ENCODE data around the gene KCTD16. TPM values are rescaled to one million over a fixed set of nuclear protein-coding genes. Genes with fewer than 3 reads are reported as not detected.

KCTD16 gene
- total RNA-seq, 1 donor from 2014 or later = 4.8 TPM

DNA sequence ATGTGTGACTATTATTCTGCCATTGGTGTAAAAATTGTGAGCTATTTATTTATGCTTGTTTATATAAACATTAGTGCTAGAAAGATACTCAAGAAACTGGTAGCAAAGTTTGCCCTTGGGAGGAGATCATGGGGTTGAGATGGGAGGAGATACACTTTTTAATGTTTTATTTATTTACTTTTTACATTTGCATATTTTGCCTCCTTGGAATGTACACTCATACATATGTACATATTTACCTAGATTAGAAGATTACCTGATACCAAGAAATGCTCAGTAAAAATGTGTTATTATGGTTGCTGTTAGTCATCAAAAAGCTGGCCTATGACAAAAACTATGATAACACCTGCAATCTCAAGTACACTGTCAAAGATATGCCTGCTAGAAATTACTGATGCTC, 195.2 kb downstream of the KCTD16 start:
- TF ChIP-seq, protein P1, sequence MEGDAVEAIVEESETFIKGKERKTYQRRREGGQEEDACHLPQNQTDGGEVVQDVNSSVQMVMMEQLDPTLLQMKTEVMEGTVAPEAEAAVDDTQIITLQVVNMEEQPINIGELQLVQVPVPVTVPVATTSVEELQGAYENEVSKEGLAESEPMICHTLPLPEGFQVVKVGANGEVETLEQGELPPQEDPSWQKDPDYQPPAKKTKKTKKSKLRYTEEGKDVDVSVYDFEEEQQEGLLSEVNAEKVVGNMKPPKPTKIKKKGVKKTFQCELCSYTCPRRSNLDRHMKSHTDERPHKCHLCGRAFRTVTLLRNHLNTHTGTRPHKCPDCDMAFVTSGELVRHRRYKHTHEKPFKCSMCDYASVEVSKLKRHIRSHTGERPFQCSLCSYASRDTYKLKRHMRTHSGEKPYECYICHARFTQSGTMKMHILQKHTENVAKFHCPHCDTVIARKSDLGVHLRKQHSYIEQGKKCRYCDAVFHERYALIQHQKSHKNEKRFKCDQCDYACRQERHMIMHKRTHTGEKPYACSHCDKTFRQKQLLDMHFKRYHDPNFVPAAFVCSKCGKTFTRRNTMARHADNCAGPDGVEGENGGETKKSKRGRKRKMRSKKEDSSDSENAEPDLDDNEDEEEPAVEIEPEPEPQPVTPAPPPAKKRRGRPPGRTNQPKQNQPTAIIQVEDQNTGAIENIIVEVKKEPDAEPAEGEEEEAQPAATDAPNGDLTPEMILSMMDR (IDR thresholded peaks at IDR 0.05; ENCODE audit: unreplicated experiment) = no peak
- Mint-ChIP-seq H3K4me3 (no peak overlapping the region), H3K36me3 (no peaks in the 10 kb centered on the region), H3K9me3 (no peaks in the 10 kb centered on the region), H3K27me3 (ENCODE audit: low read depth) (peaks cover 25% of the 10 kb centered on the region), H3K27ac (no peak overlapping the region), H3K4me1 (peaks cover 13% of the 10 kb centered on the region)
- DNase-seq (ENCODE audit: low spot score in 2 of 2, unreplicated experiment in 2 of 2) = no peak

DNA sequence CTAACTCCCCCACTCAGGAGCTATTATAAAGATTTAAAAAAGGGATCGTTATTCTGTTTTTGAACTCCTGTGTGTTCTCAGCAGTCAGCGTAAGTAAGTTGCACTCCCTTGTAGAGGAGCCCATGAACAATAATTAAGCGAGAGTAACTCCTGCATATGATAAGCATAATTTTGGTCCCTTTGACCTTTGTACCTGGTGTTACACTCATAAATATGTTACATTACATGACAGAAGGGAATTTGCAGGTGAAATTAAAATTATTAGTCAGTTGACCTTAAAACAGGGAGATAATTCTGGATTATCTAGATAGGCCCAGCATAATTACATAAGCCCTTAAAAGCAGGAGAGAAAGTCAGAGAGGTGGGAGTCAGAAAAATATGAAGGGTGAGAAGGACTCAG, 197.3 kb downstream of the KCTD16 start:
- no peak overlapping the region for H3K27ac Mint-ChIP-seq
- DNase-seq (ENCODE audit: low spot score in 2 of 2, unreplicated experiment in 2 of 2) = no peak
- TF ChIP-seq, protein P1 (IDR thresholded peaks at IDR 0.05; ENCODE audit: unreplicated experiment) = no peak
- no peak overlapping the region for H3K4me3 Mint-ChIP-seq
- H3K27me3 Mint-ChIP-seq (ENCODE audit: low read depth) = peaks cover 27% of the 10 kb centered on the region
- no peaks in the 10 kb centered on the region for H3K36me3 Mint-ChIP-seq
- H3K9me3 Mint-ChIP-seq = no peaks in the 10 kb centered on the region
- peaks cover 13% of the 10 kb centered on the region for H3K4me1 Mint-ChIP-seq

DNA sequence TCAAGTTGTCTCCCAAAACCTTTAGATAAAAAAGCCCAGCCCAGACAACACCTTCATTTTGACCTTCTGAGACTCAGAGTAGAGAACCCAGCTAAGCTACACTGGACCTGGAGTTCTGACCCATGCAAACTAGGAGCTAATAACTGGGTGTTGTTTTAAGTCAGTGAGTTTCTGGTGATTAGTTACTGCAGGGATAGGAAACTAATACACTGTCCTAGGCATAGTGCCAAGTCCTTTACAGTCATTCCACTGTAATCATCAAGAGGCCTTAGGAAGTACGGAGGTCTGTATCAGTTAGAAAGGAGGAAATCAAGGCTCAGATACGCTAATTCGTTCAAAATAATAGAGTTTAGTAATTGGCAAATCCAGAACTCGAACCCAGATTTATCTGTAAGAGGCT, 197.9 kb downstream of the KCTD16 start:
- H3K4me1 Mint-ChIP-seq = peaks cover 13% of the 10 kb centered on the region
- TF ChIP-seq, protein P1 (IDR thresholded peaks at IDR 0.05; ENCODE audit: unreplicated experiment) = no peak
- H3K9me3 Mint-ChIP-seq = no peaks in the 10 kb centered on the region
- DNase-seq (ENCODE audit: low spot score in 2 of 2, unreplicated experiment in 2 of 2) = no peak
- H3K4me3 Mint-ChIP-seq = no peak overlapping the region
- H3K27ac Mint-ChIP-seq = no peak overlapping the region
- H3K36me3 Mint-ChIP-seq = no peaks in the 10 kb centered on the region
- H3K27me3 Mint-ChIP-seq (ENCODE audit: low read depth) = peaks cover 23% of the 10 kb centered on the region

DNA sequence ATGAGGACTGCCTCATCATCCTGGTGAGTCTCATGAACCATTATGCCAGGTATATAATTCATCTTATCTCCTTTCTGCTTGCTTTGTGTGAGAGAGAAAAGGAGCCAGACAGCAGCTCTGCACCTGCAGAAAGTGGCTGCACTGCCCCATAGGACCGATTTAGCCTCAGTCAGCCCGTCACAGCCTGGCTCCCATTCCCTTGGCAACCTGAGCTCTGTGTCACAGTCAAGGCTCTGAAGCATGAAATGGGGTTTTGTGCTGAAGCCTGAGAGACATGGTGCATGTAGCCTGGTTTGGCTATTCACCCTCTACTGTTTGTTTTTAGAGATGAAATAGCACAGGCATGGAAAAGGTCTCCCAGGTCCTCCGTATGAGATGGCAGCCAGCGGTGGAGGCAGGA, 198.3 kb downstream of the KCTD16 start:
- TF ChIP-seq, protein P1 (IDR thresholded peaks at IDR 0.05; ENCODE audit: unreplicated experiment) = no peak
- H3K4me1 Mint-ChIP-seq = peaks cover 13% of the 10 kb centered on the region
- H3K36me3 Mint-ChIP-seq = no peaks in the 10 kb centered on the region
- H3K4me3 Mint-ChIP-seq = no peak overlapping the region
- H3K9me3 Mint-ChIP-seq = no peaks in the 10 kb centered on the region
- no peak overlapping the region for H3K27ac Mint-ChIP-seq
- H3K27me3 Mint-ChIP-seq (ENCODE audit: low read depth) = peaks cover 18% of the 10 kb centered on the region
- no peak for DNase-seq (ENCODE audit: low spot score in 2 of 2, unreplicated experiment in 2 of 2)

DNA sequence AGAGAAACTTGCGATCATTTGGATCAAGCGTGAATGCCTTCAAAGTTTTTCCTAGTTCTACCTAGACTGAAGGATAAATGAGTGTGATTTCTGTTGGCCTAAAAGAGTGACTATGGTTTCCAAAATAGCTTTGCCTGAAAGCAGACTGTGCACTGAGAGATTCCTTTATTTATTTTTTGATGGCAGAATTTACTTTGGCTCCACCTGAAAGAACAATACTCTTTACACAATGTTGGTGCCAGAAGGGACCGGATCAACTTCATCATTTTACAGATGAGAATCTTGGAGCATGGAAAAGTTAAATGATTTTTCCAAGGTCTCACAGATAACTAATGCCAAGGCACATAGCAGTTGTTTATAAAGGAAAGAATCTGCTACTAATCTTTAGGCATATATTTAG, 199.6 kb downstream of the KCTD16 start:
- Mint-ChIP-seq H3K9me3 (no peaks in the 10 kb centered on the region), H3K36me3 (no peaks in the 10 kb centered on the region), H3K4me1 (peaks cover 10% of the 10 kb centered on the region), H3K27ac (no peak overlapping the region), H3K4me3 (no peak overlapping the region), H3K27me3 (ENCODE audit: low read depth) (peaks cover 15% of the 10 kb centered on the region)
- TF ChIP-seq, protein P1 (IDR thresholded peaks at IDR 0.05; ENCODE audit: unreplicated experiment) = no peak
- no peak for DNase-seq (ENCODE audit: low spot score in 2 of 2, unreplicated experiment in 2 of 2)

DNA sequence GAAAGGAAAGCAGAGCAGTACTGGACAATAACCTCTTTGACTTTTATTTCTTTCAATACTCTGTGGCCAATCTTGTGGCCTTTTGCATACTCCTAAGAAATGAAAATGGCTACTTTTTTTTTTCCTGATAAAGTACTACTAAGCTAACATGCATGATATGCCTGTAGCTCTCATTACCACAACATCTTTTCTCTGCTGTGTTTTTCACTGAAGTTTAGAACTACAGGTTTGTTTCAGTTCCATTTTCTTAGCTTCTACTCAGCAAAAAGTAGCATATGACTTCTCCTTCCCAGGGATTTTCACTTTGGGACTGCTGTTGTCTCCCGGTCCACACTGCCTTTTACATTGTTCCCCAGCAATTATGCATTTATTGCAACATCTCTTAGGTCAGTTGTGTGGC, 204.0 kb downstream of the KCTD16 start:
- Mint-ChIP-seq H3K27me3 (ENCODE audit: low read depth) (peaks cover 22% of the 10 kb centered on the region), H3K36me3 (no peaks in the 10 kb centered on the region), H3K27ac (no peak overlapping the region), H3K4me1 (no peaks in the 10 kb centered on the region), H3K4me3 (no peak overlapping the region), H3K9me3 (no peaks in the 10 kb centered on the region)
- no peak for DNase-seq (ENCODE audit: low spot score in 2 of 2, unreplicated experiment in 2 of 2)
- TF ChIP-seq, protein P1 (IDR thresholded peaks at IDR 0.05; ENCODE audit: unreplicated experiment) = no peak

Data from mesothelial cell of epicardium (in vitro differentiated cells).